ENCODE measurements around the gene TMEM204. TPM values are rescaled to one million over a fixed set of nuclear protein-coding genes. Genes with fewer than 3 reads are reported as not detected.

The TMEM204 gene
- polyA plus RNA-seq, 1 donor from 2014 or later = not detected

GRCh38 chr16:1573301-1573700, 39.8 kb downstream of the TMEM204 start:
- H3K9me2 ChIP-seq (ENCODE audit: insufficient read depth, low read length) = no peaks in the 10 kb centered on the region
- TF ChIP-seq RAD21 (conservative IDR thresholded peaks at IDR 0.05) (no peak), EP300 (conservative IDR thresholded peaks at IDR 0.05; ENCODE audit: poor library complexity, severe bottlenecking) (no peak), SMC3 (conservative IDR thresholded peaks at IDR 0.05; ENCODE audit: poor library complexity) (no peak)
- no peak overlapping the region for H3K9ac ChIP-seq (ENCODE audit: low read length)
- H3F3A ChIP-seq (ENCODE audit: insufficient read depth, low read length, poor library complexity, severe bottlenecking) = no peaks in the 10 kb centered on the region
- H3K27ac ChIP-seq (ENCODE audit: low read length) = no peak overlapping the region
- no peak overlapping the region for H2AFZ ChIP-seq (ENCODE audit: low read depth, low read length)
- no peak overlapping the region for H3K4me2 ChIP-seq (ENCODE audit: low read length)
- no peak overlapping the region for H3K4me3 ChIP-seq (ENCODE audit: low read length)
- no peaks in the 10 kb centered on the region for H3K79me2 ChIP-seq (replicated peaks; ENCODE audit: insufficient read depth, low read length)
- H3K9me3 ChIP-seq (ENCODE audit: low read length) = no peaks in the 10 kb centered on the region
- no peaks in the 10 kb centered on the region for H4K20me1 ChIP-seq (ENCODE audit: insufficient read depth)
- H3K36me3 ChIP-seq (ENCODE audit: insufficient read depth, low read length) = no peaks in the 10 kb centered on the region
- H3K27me3 ChIP-seq (ENCODE audit: insufficient read depth, low read depth, low read length) = no peaks in the 10 kb centered on the region

DNA sequence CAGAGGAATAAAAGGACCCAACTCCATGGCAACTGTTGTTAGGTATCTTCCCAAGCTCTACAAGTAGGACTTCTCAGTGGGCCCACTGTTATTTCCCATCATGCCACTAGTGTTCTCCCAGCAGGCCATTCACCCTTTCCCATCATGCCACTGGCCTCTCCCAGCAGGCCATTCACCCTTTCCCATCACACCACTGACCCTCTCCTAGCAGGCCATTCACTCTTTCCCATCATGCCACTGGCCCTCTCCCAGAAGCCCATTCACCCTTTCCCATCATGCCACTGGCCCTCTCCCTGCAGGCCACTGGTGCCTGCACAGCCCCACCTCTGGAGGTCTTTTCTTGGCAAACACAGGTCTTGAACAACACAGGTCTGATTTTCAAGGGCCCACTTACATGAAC, 42.1 kb downstream of the TMEM204 start:
- H3K9me3 ChIP-seq (ENCODE audit: low read length) = no peaks in the 10 kb centered on the region
- H3K79me2 ChIP-seq (replicated peaks; ENCODE audit: insufficient read depth, low read length) = no peaks in the 10 kb centered on the region
- no peak overlapping the region for H3K4me3 ChIP-seq (ENCODE audit: low read length)
- H3K27me3 ChIP-seq (ENCODE audit: insufficient read depth, low read depth, low read length) = no peaks in the 10 kb centered on the region
- no peaks in the 10 kb centered on the region for H3K36me3 ChIP-seq (ENCODE audit: insufficient read depth, low read length)
- H2AFZ ChIP-seq (ENCODE audit: low read depth, low read length) = no peak overlapping the region
- H3K9me2 ChIP-seq (ENCODE audit: insufficient read depth, low read length) = no peaks in the 10 kb centered on the region
- no peak overlapping the region for H3K9ac ChIP-seq (ENCODE audit: low read length)
- H4K20me1 ChIP-seq (ENCODE audit: insufficient read depth) = no peaks in the 10 kb centered on the region
- H3F3A ChIP-seq (ENCODE audit: insufficient read depth, low read length, poor library complexity, severe bottlenecking) = no peaks in the 10 kb centered on the region
- no peak for TF ChIP-seq SMC3 (conservative IDR thresholded peaks at IDR 0.05; ENCODE audit: poor library complexity)
- TF ChIP-seq EZH2 (IDR thresholded peaks at IDR 0.05; ENCODE audit: borderline replicate concordance, insufficient read depth, low read length, poor library complexity, severe bottlenecking) = no peak
- no peak for TF ChIP-seq RAD21 (conservative IDR thresholded peaks at IDR 0.05)
- no peak for TF ChIP-seq POLR2AphosphoS5 (IDR thresholded peaks at IDR 0.05)
- no peak for TF ChIP-seq MXI1 (conservative IDR thresholded peaks at IDR 0.05; ENCODE audit: poor library complexity, severe bottlenecking)
- TF ChIP-seq CTCF (IDR thresholded peaks at IDR 0.05; ENCODE audit: poor library complexity, severe bottlenecking) = no peak
- TF ChIP-seq, protein P1, sequence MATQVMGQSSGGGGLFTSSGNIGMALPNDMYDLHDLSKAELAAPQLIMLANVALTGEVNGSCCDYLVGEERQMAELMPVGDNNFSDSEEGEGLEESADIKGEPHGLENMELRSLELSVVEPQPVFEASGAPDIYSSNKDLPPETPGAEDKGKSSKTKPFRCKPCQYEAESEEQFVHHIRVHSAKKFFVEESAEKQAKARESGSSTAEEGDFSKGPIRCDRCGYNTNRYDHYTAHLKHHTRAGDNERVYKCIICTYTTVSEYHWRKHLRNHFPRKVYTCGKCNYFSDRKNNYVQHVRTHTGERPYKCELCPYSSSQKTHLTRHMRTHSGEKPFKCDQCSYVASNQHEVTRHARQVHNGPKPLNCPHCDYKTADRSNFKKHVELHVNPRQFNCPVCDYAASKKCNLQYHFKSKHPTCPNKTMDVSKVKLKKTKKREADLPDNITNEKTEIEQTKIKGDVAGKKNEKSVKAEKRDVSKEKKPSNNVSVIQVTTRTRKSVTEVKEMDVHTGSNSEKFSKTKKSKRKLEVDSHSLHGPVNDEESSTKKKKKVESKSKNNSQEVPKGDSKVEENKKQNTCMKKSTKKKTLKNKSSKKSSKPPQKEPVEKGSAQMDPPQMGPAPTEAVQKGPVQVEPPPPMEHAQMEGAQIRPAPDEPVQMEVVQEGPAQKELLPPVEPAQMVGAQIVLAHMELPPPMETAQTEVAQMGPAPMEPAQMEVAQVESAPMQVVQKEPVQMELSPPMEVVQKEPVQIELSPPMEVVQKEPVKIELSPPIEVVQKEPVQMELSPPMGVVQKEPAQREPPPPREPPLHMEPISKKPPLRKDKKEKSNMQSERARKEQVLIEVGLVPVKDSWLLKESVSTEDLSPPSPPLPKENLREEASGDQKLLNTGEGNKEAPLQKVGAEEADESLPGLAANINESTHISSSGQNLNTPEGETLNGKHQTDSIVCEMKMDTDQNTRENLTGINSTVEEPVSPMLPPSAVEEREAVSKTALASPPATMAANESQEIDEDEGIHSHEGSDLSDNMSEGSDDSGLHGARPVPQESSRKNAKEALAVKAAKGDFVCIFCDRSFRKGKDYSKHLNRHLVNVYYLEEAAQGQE (IDR thresholded peaks at IDR 0.05; ENCODE audit: borderline replicate concordance) = no peak
- TF ChIP-seq TAF1 (IDR thresholded peaks at IDR 0.05; ENCODE audit: low read depth) = no peak
- no peak overlapping the region for H3K27ac ChIP-seq (ENCODE audit: low read length)
- H3K4me2 ChIP-seq (ENCODE audit: low read length) = no peak overlapping the region

- no peak overlapping the region for H3K9ac ChIP-seq (ENCODE audit: low read length)
- no peaks in the 10 kb centered on the region for H3K9me3 ChIP-seq (ENCODE audit: low read length)
- no peaks in the 10 kb centered on the region for H3F3A ChIP-seq (ENCODE audit: insufficient read depth, low read length, poor library complexity, severe bottlenecking)
- H3K27ac ChIP-seq (ENCODE audit: low read length) = no peak overlapping the region
- no peak overlapping the region for H2AFZ ChIP-seq (ENCODE audit: low read depth, low read length)
- H3K27me3 ChIP-seq (ENCODE audit: insufficient read depth, low read depth, low read length) = no peaks in the 10 kb centered on the region
- H4K20me1 ChIP-seq (ENCODE audit: insufficient read depth) = no peaks in the 10 kb centered on the region
- no peak overlapping the region for H3K4me3 ChIP-seq (ENCODE audit: low read length)
- TF ChIP-seq SMC3 (conservative IDR thresholded peaks at IDR 0.05; ENCODE audit: poor library complexity) (no peak), EP300 (conservative IDR thresholded peaks at IDR 0.05; ENCODE audit: poor library complexity, severe bottlenecking) (no peak), MXI1 (conservative IDR thresholded peaks at IDR 0.05; ENCODE audit: poor library complexity, severe bottlenecking) (no peak), EZH2 (IDR thresholded peaks at IDR 0.05; ENCODE audit: borderline replicate concordance, insufficient read depth, low read length, poor library complexity, severe bottlenecking) (no peak), CTCF (IDR thresholded peaks at IDR 0.05; ENCODE audit: poor library complexity, severe bottlenecking) (no peak), TAF1 (IDR thresholded peaks at IDR 0.05; ENCODE audit: low read depth) (no peak), POLR2AphosphoS5 (IDR thresholded peaks at IDR 0.05) (no peak)
- TF ChIP-seq, protein P1 (IDR thresholded peaks at IDR 0.05; ENCODE audit: borderline replicate concordance) = no peak
- H3K9me2 ChIP-seq (ENCODE audit: insufficient read depth, low read length) = no peaks in the 10 kb centered on the region
- H3K4me2 ChIP-seq (ENCODE audit: low read length) = no peak overlapping the region
- H3K36me3 ChIP-seq (ENCODE audit: insufficient read depth, low read length) = peaks cover 3% of the 10 kb centered on the region
- no peaks in the 10 kb centered on the region for H3K79me2 ChIP-seq (replicated peaks; ENCODE audit: insufficient read depth, low read length)
Measured at GRCh38 chr16:1579214-1579613, 45.7 kb downstream of the TMEM204 start.

Data from neural cell (in vitro differentiated cells).